HepG2 (cell line): ENCODE measurements around the gene ADARB1. TPM values are rescaled to one million over a fixed set of nuclear protein-coding genes. Genes with fewer than 3 reads are reported as not detected.
A peak's percentile ranks its signal among the peaks of the same experiment; 100 is the strongest.

Source experiments
- AGO2 ChIP-seq: fragments of 200-400 bp; formaldehyde crosslinking; optimal IDR thresholded peaks from 2 replicates; pipeline ENCODE3; 2017; ENCODE audit warnings: mild to moderate bottlenecking, low read depth, low read length, moderate library complexity
- CBX5 ChIP-seq: sonication (generic); formaldehyde crosslinking; IDR thresholded peaks from 2 replicates; pipeline ENCODE4 v1.4.0; 2020; ENCODE audit warnings: missing genetic modification reagents, borderline replicate concordance
- MAZ ChIP-seq, 2 experiments: sonication (generic) in 1 of 2; formaldehyde crosslinking in 1 of 2; IDR thresholded peaks; 2 replicates each; pipeline versions ENCODE4 v1.5.0 to v1.6.1; 2012 to 2020; ENCODE audit warnings: low read depth in 2 of 2, mild to moderate bottlenecking in 2 of 2, borderline replicate concordance in 1 of 2, improper control_type of control experiment in 1 of 2, low read length in 1 of 2, missing genetic modification reagents in 1 of 2, moderate library complexity in 1 of 2
- SNAPC2 ChIP-seq: sonication (generic); formaldehyde crosslinking; IDR thresholded peaks from 2 replicates; pipeline ENCODE4 v1.8.1; 2022; ENCODE audit warnings: mild to moderate bottlenecking, missing genetic modification reagents
- STAG1 ChIP-seq: sonication (generic); formaldehyde crosslinking; IDR thresholded peaks from 2 replicates; pipeline ENCODE4 v1.4.0; 2020; ENCODE audit warnings: missing genetic modification reagents
- TEAD3 ChIP-seq: optimal IDR thresholded peaks from 2 replicates; pipeline ENCODE3; 2016; ENCODE audit warnings: borderline replicate concordance
- YEATS4 ChIP-seq: sonication (generic); formaldehyde crosslinking; IDR thresholded peaks from 2 replicates; pipeline ENCODE4 v1.4.0; 2020; ENCODE audit warnings: missing genetic modification reagents, borderline replicate concordance
- ZFP36 ChIP-seq: fragments of 150-350 bp; IDR thresholded peaks from 2 replicates; pipeline ENCODE4 v1.6.1; 2018; ENCODE audit warnings: borderline replicate concordance, low read length, low read depth; ENCODE audit not compliant: partially characterized antibody
- ZNF883 ChIP-seq: sonication (generic); formaldehyde crosslinking; IDR thresholded peaks from 2 replicates; pipeline ENCODE4 v1.5.1; 2020; ENCODE audit warnings: mild to moderate bottlenecking, missing genetic modification reagents; ENCODE audit errors: not compliant biosample characterization
- ZNF891 ChIP-seq: sonication (generic); formaldehyde crosslinking; IDR thresholded peaks from 2 replicates; pipeline ENCODE4 v1.5.0; 2020; ENCODE audit warnings: mild to moderate bottlenecking, missing genetic modification reagents
- ZSCAN30 ChIP-seq: sonication (generic); formaldehyde crosslinking; IDR thresholded peaks from 2 replicates; pipeline ENCODE4 v1.5.0; 2020; ENCODE audit warnings: mild to moderate bottlenecking, missing genetic modification reagents
- polyA plus RNA-seq, 8 experiments: library from polyadenylated mRNA; depleted of rRNA in 3 of 8; stranded (reverse) in 7 of 8; unstranded in 1 of 8; fragments of >200 nt; fragmentation: Illumina TruSeq in 4 of 8; extraction: Trizol in 4 of 8; gene quantifications; 2 replicates each; pipeline versions ENCODE4 v1.2.1 to v1.2.3, GENCODE V29; 2011 to 2016; ENCODE audit warnings: low read depth in 4 of 8, missing spikeins in 1 of 8, mixed read lengths in 1 of 8; ENCODE audit not compliant: insufficient read depth in 1 of 8
- total RNA-seq, 5 experiments: library from RNA; depleted of rRNA; stranded (reverse); fragments of >200 nt; fragmentation: Illumina TruSeq; extraction: Trizol; gene quantifications; 2 replicates each; pipeline ENCODE4 v1.2.3, GENCODE V29; 2016; ENCODE audit warnings: low read depth in 1 of 5
- TF ChIP-seq, protein P1 (sequence below): sonication (generic); formaldehyde crosslinking; IDR thresholded peaks from 2 replicates; pipeline ENCODE4 v1.8.0; 2022; ENCODE audit warnings: missing genetic modification reagents, mild to moderate bottlenecking, borderline replicate concordance
- TF ChIP-seq, protein P2 (sequence below): sonication (generic); formaldehyde crosslinking; IDR thresholded peaks from 2 replicates; pipeline ENCODE4 v1.4.0; 2020; ENCODE audit warnings: missing genetic modification reagents
- TF ChIP-seq, protein P3 (sequence below): IDR thresholded peaks from 2 replicates; pipeline ENCODE4 v1.6.1; 2016; ENCODE audit warnings: mild to moderate bottlenecking, missing biosample characterization, missing genetic modification reagents
- TF ChIP-seq, protein P4 (sequence below), 2 experiments: sonication (generic) in 1 of 2; formaldehyde crosslinking in 1 of 2; IDR thresholded peaks; 2 replicates each; pipeline versions ENCODE4 v1.4.0 to v1.6.1; 2018 to 2020; ENCODE audit warnings: missing genetic modification reagents in 2 of 2, borderline replicate concordance in 1 of 2, low read depth in 1 of 2, mild to moderate bottlenecking in 1 of 2, missing biosample characterization in 1 of 2
- TF ChIP-seq, protein P5 (sequence below): sonication (generic); formaldehyde crosslinking; IDR thresholded peaks from 2 replicates; pipeline ENCODE4 v1.8.1; 2023; ENCODE audit warnings: mild to moderate bottlenecking, moderate library complexity, missing genetic modification reagents

ADARB1 gene
- total and polyA plus RNA-seq, 2 of the 13 experiments (the other 11 are each of a cell fraction or from before 2014, with no cell fraction given): 6.6 to 10.0 TPM

DNA sequence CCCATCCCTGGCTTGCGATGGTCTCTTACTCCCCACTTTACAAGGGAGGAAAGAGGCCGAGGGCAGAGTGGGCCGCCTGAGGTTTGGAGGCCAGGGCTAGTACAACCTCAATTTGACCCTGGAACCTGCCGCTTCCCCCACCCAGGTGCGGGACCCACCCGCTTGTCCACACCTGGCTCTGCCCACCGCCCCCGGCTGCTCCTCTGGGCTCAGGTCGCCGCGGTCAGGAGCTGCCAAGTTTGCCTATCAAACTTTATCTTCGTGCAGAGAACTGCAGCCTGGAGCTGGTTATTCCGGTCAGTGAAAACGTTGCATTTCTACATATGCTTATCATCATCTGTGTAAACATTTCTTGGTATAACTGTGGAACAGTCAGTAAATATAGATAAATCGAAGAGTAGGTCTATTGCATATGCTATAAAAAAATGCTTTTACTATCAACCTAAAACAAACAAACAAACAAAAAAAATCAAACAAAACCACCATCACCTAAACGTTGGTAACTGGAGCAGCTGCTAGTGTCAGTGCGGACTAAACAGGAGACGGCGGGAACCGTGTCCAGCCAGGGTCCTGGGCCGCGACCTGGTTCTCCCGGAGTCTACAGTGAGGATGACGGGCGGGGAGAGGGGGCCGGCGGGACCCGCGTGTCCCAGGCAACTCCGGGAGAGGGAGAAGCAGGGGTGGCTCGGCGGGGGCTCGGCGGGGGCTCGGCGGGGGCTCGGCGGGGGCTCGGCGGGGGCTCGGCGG lies 906 bp upstream of the ADARB1 start (continued):
- TF ChIP-seq ZNF883 (no peak), ZSCAN30 (no peak), SNAPC2 (CRISPR knock-in tag) (peak; percentile 99), TEAD3 (CRISPR knock-in tag) (peak; percentile 2), ZNF891 (CRISPR knock-in tag) (no peak), STAG1 (CRISPR knock-in tag) (no peak), AGO2 (no peak), YEATS4 (CRISPR knock-in tag) (no peak), ZFP36 (no peak), CBX5 (CRISPR knock-in tag) (no peak), MAZ (IDR thresholded peaks at IDR 0.05; ENCODE audit: borderline replicate concordance, low read depth, low read length) (no peak), MAZ (CRISPR knock-in tag; IDR thresholded peaks at IDR 0.05; ENCODE audit: low read depth) (no peak; the same call in 1 of the 2 replicates)
- TF ChIP-seq, protein P1, sequence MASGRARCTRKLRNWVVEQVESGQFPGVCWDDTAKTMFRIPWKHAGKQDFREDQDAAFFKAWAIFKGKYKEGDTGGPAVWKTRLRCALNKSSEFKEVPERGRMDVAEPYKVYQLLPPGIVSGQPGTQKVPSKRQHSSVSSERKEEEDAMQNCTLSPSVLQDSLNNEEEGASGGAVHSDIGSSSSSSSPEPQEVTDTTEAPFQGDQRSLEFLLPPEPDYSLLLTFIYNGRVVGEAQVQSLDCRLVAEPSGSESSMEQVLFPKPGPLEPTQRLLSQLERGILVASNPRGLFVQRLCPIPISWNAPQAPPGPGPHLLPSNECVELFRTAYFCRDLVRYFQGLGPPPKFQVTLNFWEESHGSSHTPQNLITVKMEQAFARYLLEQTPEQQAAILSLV: no peak
- TF ChIP-seq, protein P2, sequence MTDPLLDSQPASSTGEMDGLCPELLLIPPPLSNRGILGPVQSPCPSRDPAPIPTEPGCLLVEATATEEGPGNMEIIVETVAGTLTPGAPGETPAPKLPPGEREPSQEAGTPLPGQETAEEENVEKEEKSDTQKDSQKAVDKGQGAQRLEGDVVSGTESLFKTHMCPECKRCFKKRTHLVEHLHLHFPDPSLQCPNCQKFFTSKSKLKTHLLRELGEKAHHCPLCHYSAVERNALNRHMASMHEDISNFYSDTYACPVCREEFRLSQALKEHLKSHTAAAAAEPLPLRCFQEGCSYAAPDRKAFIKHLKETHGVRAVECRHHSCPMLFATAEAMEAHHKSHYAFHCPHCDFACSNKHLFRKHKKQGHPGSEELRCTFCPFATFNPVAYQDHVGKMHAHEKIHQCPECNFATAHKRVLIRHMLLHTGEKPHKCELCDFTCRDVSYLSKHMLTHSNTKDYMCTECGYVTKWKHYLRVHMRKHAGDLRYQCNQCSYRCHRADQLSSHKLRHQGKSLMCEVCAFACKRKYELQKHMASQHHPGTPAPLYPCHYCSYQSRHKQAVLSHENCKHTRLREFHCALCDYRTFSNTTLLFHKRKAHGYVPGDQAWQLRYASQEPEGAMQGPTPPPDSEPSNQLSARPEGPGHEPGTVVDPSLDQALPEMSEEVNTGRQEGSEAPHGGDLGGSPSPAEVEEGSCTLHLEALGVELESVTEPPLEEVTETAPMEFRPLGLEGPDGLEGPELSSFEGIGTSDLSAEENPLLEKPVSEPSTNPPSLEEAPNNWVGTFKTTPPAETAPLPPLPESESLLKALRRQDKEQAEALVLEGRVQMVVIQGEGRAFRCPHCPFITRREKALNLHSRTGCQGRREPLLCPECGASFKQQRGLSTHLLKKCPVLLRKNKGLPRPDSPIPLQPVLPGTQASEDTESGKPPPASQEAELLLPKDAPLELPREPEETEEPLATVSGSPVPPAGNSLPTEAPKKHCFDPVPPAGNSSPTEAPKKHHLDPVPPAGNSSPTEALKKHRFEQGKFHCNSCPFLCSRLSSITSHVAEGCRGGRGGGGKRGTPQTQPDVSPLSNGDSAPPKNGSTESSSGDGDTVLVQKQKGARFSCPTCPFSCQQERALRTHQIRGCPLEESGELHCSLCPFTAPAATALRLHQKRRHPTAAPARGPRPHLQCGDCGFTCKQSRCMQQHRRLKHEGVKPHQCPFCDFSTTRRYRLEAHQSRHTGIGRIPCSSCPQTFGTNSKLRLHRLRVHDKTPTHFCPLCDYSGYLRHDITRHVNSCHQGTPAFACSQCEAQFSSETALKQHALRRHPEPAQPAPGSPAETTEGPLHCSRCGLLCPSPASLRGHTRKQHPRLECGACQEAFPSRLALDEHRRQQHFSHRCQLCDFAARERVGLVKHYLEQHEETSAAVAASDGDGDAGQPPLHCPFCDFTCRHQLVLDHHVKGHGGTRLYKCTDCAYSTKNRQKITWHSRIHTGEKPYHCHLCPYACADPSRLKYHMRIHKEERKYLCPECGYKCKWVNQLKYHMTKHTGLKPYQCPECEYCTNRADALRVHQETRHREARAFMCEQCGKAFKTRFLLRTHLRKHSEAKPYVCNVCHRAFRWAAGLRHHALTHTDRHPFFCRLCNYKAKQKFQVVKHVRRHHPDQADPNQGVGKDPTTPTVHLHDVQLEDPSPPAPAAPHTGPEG: no peak
- TF ChIP-seq, protein P3, sequence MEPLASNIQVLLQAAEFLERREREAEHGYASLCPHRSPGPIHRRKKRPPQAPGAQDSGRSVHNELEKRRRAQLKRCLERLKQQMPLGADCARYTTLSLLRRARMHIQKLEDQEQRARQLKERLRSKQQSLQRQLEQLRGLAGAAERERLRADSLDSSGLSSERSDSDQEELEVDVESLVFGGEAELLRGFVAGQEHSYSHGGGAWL: no peak
- TF ChIP-seq, protein P4, sequence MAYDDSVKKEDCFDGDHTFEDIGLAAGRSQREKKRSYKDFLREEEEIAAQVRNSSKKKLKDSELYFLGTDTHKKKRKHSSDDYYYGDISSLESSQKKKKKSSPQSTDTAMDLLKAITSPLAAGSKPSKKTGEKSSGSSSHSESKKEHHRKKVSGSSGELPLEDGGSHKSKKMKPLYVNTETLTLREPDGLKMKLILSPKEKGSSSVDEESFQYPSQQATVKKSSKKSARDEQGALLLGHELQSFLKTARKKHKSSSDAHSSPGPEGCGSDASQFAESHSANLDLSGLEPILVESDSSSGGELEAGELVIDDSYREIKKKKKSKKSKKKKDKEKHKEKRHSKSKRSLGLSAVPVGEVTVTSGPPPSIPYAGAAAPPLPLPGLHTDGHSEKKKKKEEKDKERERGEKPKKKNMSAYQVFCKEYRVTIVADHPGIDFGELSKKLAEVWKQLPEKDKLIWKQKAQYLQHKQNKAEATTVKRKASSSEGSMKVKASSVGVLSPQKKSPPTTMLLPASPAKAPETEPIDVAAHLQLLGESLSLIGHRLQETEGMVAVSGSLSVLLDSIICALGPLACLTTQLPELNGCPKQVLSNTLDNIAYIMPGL (CRISPR knock-in tag; IDR thresholded peaks at IDR 0.05; ENCODE audit: borderline replicate concordance in 1 of 2, low read depth in 1 of 2): peak in 1 of 2 experiments; percentile 65; a peak in 1 of 4 replicates
- TF ChIP-seq, protein P5, sequence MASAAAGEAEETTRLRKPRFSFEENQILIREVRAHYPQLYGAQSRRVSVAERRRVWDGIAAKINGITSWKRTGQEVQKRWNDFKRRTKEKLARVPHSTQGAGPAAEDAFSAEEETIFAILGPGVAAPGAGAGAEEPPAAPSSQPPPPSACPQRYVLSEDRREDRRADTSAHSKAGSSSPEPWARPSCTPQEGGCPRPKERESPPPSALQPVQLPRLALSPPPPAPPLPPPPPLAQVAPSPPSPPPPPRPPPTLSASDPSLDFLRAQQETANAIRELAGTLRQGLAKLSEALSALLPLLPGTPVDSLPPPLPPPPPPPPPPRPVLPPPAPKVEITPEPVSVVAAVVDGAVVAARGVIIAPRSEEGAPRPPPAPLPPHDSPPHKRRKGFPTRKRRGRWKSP: no peak
